HepG2 (cell line): ENCODE data around the gene CLEC16A. TPM values are rescaled to one million over a fixed set of nuclear protein-coding genes. Genes with fewer than 3 reads are reported as not detected.

Experiments used
- BRD4 ChIP-seq: sonication (generic); formaldehyde crosslinking; IDR thresholded peaks from 2 replicates; pipeline ENCODE4 v1.4.0; 2020; ENCODE audit warnings: missing genetic modification reagents
- HMG20A ChIP-seq: IDR thresholded peaks from 2 replicates; pipeline ENCODE4 v1.6.1; 2016; ENCODE audit warnings: borderline replicate concordance
- KAT8 ChIP-seq: IDR thresholded peaks from 2 replicates; pipeline ENCODE4 v1.6.1; 2016; ENCODE audit warnings: missing genetic modification reagents, missing compliant biosample characterization
- MAFF ChIP-seq: IDR thresholded peaks from 2 replicates; pipeline ENCODE4 v1.6.1; 2011; ENCODE audit warnings: low read depth, low read length, improper control_type of control experiment
- MED8 ChIP-seq: sonication (generic); formaldehyde crosslinking; IDR thresholded peaks from 2 replicates; pipeline ENCODE4 v1.8.1; 2023; ENCODE audit warnings: mild to moderate bottlenecking, missing genetic modification reagents; ENCODE audit not compliant: insufficient replicate concordance
- NR3C1 ChIP-seq: sonication (generic); formaldehyde crosslinking; IDR thresholded peaks from 2 replicates; pipeline ENCODE4 v1.4.0; 2020; ENCODE audit warnings: missing genetic modification reagents
- PAF1 ChIP-seq: IDR thresholded peaks from 2 replicates; pipeline ENCODE4 v1.6.1; 2016; ENCODE audit warnings: missing genetic modification reagents, missing compliant biosample characterization
- PAX8 ChIP-seq: sonication (generic); formaldehyde crosslinking; IDR thresholded peaks from 2 replicates; pipeline ENCODE4 v1.8.0; 2022; ENCODE audit warnings: mild to moderate bottlenecking, missing genetic modification reagents, borderline replicate concordance
- YEATS4 ChIP-seq: sonication (generic); formaldehyde crosslinking; IDR thresholded peaks from 2 replicates; pipeline ENCODE4 v1.4.0; 2020; ENCODE audit warnings: missing genetic modification reagents, borderline replicate concordance
- ZFP41 ChIP-seq: sonication (generic); formaldehyde crosslinking; IDR thresholded peaks from 2 replicates; pipeline ENCODE4 v1.4.0; 2020; ENCODE audit warnings: mild to moderate bottlenecking, missing genetic modification reagents, borderline replicate concordance
- ZMYM4 ChIP-seq: sonication (generic); formaldehyde crosslinking; IDR thresholded peaks from 2 replicates; pipeline ENCODE4 v1.8.1; 2023; ENCODE audit warnings: mild to moderate bottlenecking, missing genetic modification reagents
- ZNF10 ChIP-seq: sonication (generic); formaldehyde crosslinking; IDR thresholded peaks from 2 replicates; pipeline ENCODE4 v1.4.0; 2020; ENCODE audit warnings: mild to moderate bottlenecking, low read depth, missing genetic modification reagents, borderline replicate concordance
- ZNF17 ChIP-seq: sonication (generic); formaldehyde crosslinking; IDR thresholded peaks from 2 replicates; pipeline ENCODE4 v1.5.0; 2020; ENCODE audit warnings: mild to moderate bottlenecking, missing genetic modification reagents
- ZNF441 ChIP-seq: sonication (generic); formaldehyde crosslinking; IDR thresholded peaks from 2 replicates; pipeline ENCODE4 v1.7.0; 2021; ENCODE audit warnings: missing genetic modification reagents, borderline replicate concordance
- ZNF468 ChIP-seq: sonication (generic); formaldehyde crosslinking; IDR thresholded peaks from 2 replicates; pipeline ENCODE4 v1.8.0; 2022; ENCODE audit warnings: mild to moderate bottlenecking, moderate library complexity, missing genetic modification reagents
- ZNF564 ChIP-seq: sonication (generic); formaldehyde crosslinking; IDR thresholded peaks from 2 replicates; pipeline ENCODE4 v1.8.1; 2023; ENCODE audit warnings: mild to moderate bottlenecking, missing genetic modification reagents
- ZNF609 ChIP-seq: sonication (generic); formaldehyde crosslinking; IDR thresholded peaks from 2 replicates; pipeline ENCODE4 v1.4.0; 2020; ENCODE audit warnings: mild to moderate bottlenecking, missing genetic modification reagents, borderline replicate concordance
- polyA plus RNA-seq, 8 experiments: library from polyadenylated mRNA; depleted of rRNA in 3 of 8; stranded (reverse) in 7 of 8; unstranded in 1 of 8; fragments of >200 nt; fragmentation: Illumina TruSeq in 4 of 8; extraction: Trizol in 4 of 8; gene quantifications; 2 replicates each; pipeline versions ENCODE4 v1.2.1 to v1.2.3, GENCODE V29; 2011 to 2016; ENCODE audit warnings: low read depth in 4 of 8, missing spikeins in 1 of 8, mixed read lengths in 1 of 8; ENCODE audit not compliant: insufficient read depth in 1 of 8
- total RNA-seq, 5 experiments: library from RNA; depleted of rRNA; stranded (reverse); fragments of >200 nt; fragmentation: Illumina TruSeq; extraction: Trizol; gene quantifications; 2 replicates each; pipeline ENCODE4 v1.2.3, GENCODE V29; 2016; ENCODE audit warnings: low read depth in 1 of 5
- TF ChIP-seq, protein P1 (sequence below): sonication (generic); formaldehyde crosslinking; IDR thresholded peaks from 2 replicates; pipeline ENCODE4 v1.5.0; 2020; ENCODE audit warnings: mild to moderate bottlenecking, missing genetic modification reagents, borderline replicate concordance
- TF ChIP-seq, protein P2 (sequence below): sonication (generic); formaldehyde crosslinking; IDR thresholded peaks from 2 replicates; pipeline ENCODE4 v1.4.0; 2020; ENCODE audit warnings: missing genetic modification reagents, mild to moderate bottlenecking, borderline replicate concordance
- TF ChIP-seq, protein P3 (sequence below): sonication (generic); formaldehyde crosslinking; IDR thresholded peaks from 2 replicates; pipeline ENCODE4 v1.5.0; 2020; ENCODE audit warnings: missing genetic modification reagents

The CLEC16A gene
- total and polyA plus RNA-seq, 2 of the 13 experiments (the other 11 are each of a cell fraction or from before 2014, with no cell fraction given), result 8.5 to 10.3 TPM

DNA sequence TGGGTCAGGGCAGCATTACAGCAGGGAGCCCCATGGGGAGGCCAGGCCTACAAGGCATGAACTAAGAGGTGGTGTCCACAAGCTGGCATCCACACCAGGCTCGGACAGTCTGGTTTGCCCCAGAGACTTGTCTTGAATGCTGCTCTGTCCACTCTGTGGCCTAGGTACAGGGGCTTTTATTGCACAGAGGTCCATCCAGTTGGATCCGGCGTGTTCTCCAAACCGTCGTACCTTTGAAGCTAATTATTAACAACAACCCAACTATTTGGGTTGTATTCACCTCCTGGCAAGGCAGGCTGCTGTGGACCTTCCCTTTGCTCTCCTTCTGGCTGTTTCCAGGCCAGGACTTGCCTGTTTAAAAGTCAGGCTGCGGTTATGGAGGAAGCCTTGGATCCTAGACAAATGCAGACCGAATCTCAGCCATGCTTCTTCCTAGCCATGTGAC lies 123.4 kb downstream of the CLEC16A start (continued):
- TF ChIP-seq PAF1 (no peak), ZNF17 (CRISPR knock-in tag) (no peak), ZNF468 (CRISPR knock-in tag) (no peak), HMG20A (CRISPR knock-in tag) (no peak), PAX8 (CRISPR knock-in tag) (no peak), ZMYM4 (CRISPR knock-in tag) (peak; percentile 46; the same call in 1 of the 2 replicates), KAT8 (peak; percentile 24; the same call in 1 of the 2 replicates), ZNF10 (CRISPR knock-in tag) (no peak), ZNF441 (CRISPR knock-in tag) (no peak), ZNF609 (no peak), BRD4 (CRISPR knock-in tag) (no peak), NR3C1 (CRISPR knock-in tag) (no peak), ZNF564 (CRISPR knock-in tag) (no peak), MAFF (no peak), MED8 (no peak), YEATS4 (CRISPR knock-in tag) (0 out of 2 replicates have a peak, but pooled peaks have one; percentile 29), ZFP41 (CRISPR knock-in tag) (no peak)
- TF ChIP-seq, protein P1, sequence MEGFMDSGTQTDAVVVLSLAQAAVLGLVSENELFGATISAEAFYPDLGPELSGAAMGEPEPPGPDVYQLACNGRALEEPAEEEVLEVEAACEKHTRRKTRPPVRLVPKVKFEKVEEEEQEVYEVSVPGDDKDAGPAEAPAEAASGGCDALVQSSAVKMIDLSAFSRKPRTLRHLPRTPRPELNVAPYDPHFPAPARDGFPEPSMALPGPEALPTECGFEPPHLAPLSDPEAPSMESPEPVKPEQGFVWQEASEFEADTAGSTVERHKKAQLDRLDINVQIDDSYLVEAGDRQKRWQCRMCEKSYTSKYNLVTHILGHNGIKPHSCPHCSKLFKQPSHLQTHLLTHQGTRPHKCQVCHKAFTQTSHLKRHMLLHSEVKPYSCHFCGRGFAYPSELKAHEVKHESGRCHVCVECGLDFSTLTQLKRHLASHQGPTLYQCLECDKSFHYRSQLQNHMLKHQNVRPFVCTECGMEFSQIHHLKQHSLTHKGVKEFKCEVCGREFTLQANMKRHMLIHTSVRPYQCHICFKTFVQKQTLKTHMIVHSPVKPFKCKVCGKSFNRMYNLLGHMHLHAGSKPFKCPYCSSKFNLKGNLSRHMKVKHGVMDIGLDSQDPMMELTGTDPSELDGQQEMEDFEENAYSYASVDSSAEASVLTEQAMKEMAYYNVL, result no peak
- TF ChIP-seq, protein P2, sequence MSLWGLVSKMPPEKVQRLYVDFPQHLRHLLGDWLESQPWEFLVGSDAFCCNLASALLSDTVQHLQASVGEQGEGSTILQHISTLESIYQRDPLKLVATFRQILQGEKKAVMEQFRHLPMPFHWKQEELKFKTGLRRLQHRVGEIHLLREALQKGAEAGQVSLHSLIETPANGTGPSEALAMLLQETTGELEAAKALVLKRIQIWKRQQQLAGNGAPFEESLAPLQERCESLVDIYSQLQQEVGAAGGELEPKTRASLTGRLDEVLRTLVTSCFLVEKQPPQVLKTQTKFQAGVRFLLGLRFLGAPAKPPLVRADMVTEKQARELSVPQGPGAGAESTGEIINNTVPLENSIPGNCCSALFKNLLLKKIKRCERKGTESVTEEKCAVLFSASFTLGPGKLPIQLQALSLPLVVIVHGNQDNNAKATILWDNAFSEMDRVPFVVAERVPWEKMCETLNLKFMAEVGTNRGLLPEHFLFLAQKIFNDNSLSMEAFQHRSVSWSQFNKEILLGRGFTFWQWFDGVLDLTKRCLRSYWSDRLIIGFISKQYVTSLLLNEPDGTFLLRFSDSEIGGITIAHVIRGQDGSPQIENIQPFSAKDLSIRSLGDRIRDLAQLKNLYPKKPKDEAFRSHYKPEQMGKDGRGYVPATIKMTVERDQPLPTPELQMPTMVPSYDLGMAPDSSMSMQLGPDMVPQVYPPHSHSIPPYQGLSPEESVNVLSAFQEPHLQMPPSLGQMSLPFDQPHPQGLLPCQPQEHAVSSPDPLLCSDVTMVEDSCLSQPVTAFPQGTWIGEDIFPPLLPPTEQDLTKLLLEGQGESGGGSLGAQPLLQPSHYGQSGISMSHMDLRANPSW, result no peak
- TF ChIP-seq, protein P3, sequence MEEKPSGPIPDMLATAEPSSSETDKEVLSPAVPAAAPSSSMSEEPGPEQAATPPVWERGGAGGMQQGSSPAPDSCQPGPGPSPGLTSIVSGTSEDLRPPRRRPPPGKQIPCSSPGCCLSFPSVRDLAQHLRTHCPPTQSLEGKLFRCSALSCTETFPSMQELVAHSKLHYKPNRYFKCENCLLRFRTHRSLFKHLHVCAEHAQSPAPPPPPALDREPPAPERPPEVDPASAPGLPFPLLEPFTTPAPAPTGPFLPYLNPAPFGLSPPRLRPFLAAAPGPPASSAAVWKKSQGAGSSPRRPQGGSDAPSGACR (CRISPR knock-in tag), result no peak
